PC-9 (cell line): Measurements from ENCODE around the gene RNF19B.

ENCODE experiments used
- CTCF ChIP-seq: fragments of 200-600 bp; sonication (generic); conservative IDR thresholded peaks from 2 replicates; pipeline ENCODE4 v1.6.1; 2017; ENCODE audit warnings: mixed run types, antibody characterized with exemption, mild to moderate bottlenecking, moderate library complexity
- EZH2 ChIP-seq: fragments of 200-600 bp; sonication (generic); IDR thresholded peaks from 2 replicates; pipeline ENCODE4 v1.8.0; 2017; ENCODE audit warnings: antibody characterized with exemption, low read depth

- TF ChIP-seq CTCF (no peak), EZH2 (no peak)
These were observed 14.2 kb upstream of the RNF19B start for GRCh38 chr1:32978854-32979253.
